Activated CD8-positive, alpha-beta T cell treated with anti-CD3 and anti-CD28 coated beads for 36 hours (primary cell): Measurements from ENCODE around the gene CPSF3. TPM values are rescaled to one million over a fixed set of nuclear protein-coding genes. Genes with fewer than 3 reads are reported as not detected.

Source experiments
- ATAC-seq: fragments of 200-7000 bp; cut with Tn5 transposase; one replicate; pipeline ENCODE4 v1.10.0; 2021; ENCODE audit warnings: mild to moderate bottlenecking, moderate library complexity
- CTCF ChIA-PET: fragments of 350-600 bp; sonication (Branson Sonifier 250); formaldehyde crosslinking; loops from one replicate; lab custom pipeline; 2021; ENCODE audit warnings: antibody characterized with exemption; lab: Charles Lee
- POLR2A ChIA-PET: fragments of 350-600 bp; sonication (Branson Sonifier 250); formaldehyde crosslinking; loops from one replicate; lab custom pipeline; 2021; ENCODE audit warnings: antibody characterized with exemption; lab: Charles Lee
- DNase-seq: peaks from one replicate; pipeline ENCODE4 v3.0.0-alpha.2; 2020
- H3K27ac Mint-ChIP-seq: one replicate; pipeline ENCODE4 v1.8.0; 2021; ENCODE audit warnings: mild to moderate bottlenecking, mixed read lengths
- H3K27me3 Mint-ChIP-seq: one replicate; pipeline ENCODE4 v1.8.0; 2021; ENCODE audit warnings: mixed read lengths
- H3K36me3 Mint-ChIP-seq: one replicate; pipeline ENCODE4 v1.8.0; 2021; ENCODE audit warnings: low read depth, mixed read lengths
- H3K4me1 Mint-ChIP-seq: one replicate; pipeline ENCODE4 v1.8.0; 2021; ENCODE audit warnings: low read depth, mixed read lengths
- H3K4me3 Mint-ChIP-seq: one replicate; pipeline ENCODE4 v1.8.0; 2021; ENCODE audit warnings: mild to moderate bottlenecking, moderate library complexity, mixed read lengths
- H3K9me3 Mint-ChIP-seq: one replicate; pipeline ENCODE4 v1.8.0; 2021; ENCODE audit warnings: mixed read lengths
- intact Hi-C: fragments of 100-400 bp; cut with micrococcal nuclease; formaldehyde crosslinking; loops from one replicate; pipeline ENCODE4 v1.10.0; 2022
- total RNA-seq, 2 experiments: library from RNA; stranded (reverse); gene quantifications; one replicate each; pipeline ENCODE4 v1.2.3, GENCODE V29; 2021
- TF ChIP-seq, protein P1 (sequence below): fragments of 200-600 bp; IDR thresholded peaks from one replicate; pipeline ENCODE4 v1.8.0; 2022; ENCODE audit warnings: antibody characterized with exemption, mild to moderate bottlenecking

Gene CPSF3
- total RNA-seq, 2 experiments from 2014 or later, result 72.2 to 73.0 TPM

DNA sequence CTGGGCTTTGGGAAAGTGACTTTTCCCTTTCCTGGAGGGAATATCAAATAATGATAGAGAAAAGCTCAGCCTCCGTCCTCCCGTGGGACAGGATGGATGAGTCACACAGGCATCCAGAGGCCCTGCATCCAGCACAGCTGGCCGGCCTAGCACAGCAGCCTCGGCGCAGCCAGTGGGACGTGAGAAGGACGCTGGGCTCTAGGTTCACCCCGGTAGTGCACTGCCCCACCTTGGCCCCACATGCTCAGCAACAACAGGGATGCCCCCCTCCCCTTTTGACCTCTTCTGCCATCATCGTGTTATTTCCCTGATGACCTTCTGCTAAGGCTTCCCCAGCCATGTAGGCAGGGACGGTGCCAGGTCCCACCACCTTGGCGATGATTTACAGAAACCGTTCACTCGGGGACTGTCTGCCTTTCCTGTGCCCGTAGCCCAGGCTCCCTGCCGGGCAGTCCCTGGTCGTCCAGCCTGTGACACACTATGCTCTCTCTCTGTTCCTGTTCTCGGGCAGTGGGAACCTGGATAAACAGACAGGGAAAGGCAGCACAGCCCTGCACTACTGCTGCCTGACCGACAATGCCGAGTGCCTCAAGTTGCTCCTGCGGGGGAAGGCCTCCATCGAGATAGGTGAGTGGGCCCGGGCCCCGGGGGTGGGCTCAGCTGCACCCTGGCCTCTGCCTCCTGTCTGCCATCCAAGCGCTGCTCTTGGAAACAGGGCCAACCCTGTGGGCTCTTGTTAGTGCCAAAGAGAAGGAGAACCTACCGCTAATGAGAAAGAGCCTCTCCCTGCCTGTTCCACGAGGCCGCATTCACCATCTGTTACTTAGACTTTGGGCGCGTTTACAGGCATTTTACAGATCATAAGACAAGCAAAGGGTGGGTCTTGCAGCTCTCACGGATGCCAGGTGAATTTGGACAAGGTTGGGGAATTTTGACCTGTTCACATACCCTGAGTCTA is 44.7 kb upstream of the CPSF3 start:
- H3K4me3 Mint-ChIP-seq, result no peak overlapping the region
- H3K4me1 Mint-ChIP-seq, result no peaks in the 10 kb centered on the region
- CTCF ChIA-PET, result no interaction called here
- DNase-seq (no peak), ATAC-seq (no peak)
- POLR2A ChIA-PET, result no interaction called here
- intact Hi-C loops, result no loop called here
- H3K27ac Mint-ChIP-seq, result no peak overlapping the region
- H3K36me3 Mint-ChIP-seq, result no peaks in the 10 kb centered on the region
- H3K27me3 Mint-ChIP-seq, result no peaks in the 10 kb centered on the region
- no peaks in the 10 kb centered on the region for H3K9me3 Mint-ChIP-seq
- TF ChIP-seq, protein P1, sequence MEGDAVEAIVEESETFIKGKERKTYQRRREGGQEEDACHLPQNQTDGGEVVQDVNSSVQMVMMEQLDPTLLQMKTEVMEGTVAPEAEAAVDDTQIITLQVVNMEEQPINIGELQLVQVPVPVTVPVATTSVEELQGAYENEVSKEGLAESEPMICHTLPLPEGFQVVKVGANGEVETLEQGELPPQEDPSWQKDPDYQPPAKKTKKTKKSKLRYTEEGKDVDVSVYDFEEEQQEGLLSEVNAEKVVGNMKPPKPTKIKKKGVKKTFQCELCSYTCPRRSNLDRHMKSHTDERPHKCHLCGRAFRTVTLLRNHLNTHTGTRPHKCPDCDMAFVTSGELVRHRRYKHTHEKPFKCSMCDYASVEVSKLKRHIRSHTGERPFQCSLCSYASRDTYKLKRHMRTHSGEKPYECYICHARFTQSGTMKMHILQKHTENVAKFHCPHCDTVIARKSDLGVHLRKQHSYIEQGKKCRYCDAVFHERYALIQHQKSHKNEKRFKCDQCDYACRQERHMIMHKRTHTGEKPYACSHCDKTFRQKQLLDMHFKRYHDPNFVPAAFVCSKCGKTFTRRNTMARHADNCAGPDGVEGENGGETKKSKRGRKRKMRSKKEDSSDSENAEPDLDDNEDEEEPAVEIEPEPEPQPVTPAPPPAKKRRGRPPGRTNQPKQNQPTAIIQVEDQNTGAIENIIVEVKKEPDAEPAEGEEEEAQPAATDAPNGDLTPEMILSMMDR, result no peak

- Mint-ChIP-seq H3K4me1 (no peaks in the 10 kb centered on the region), H3K27me3 (no peaks in the 10 kb centered on the region), H3K36me3 (no peaks in the 10 kb centered on the region), H3K27ac (no peak overlapping the region), H3K9me3 (no peaks in the 10 kb centered on the region), H3K4me3 (no peak overlapping the region)
- POLR2A ChIA-PET, result no interaction called here
- CTCF ChIA-PET, result no interaction called here
- TF ChIP-seq, protein P1, result no peak
- DNase-seq (no peak), ATAC-seq (no peak)
- intact Hi-C loops, result no loop called here
Observed at GRCh38 chr2:9379391-9379755, 44.1 kb upstream of the CPSF3 start.

- Mint-ChIP-seq H3K4me1 (no peaks in the 10 kb centered on the region), H3K27ac (no peak overlapping the region), H3K9me3 (no peaks in the 10 kb centered on the region), H3K4me3 (no peak overlapping the region), H3K27me3 (no peaks in the 10 kb centered on the region), H3K36me3 (no peaks in the 10 kb centered on the region)
- TF ChIP-seq, protein P1, result no peak
- POLR2A ChIA-PET, result no interaction called here
- CTCF ChIA-PET, result interaction anchor here (1.4 kb wide), 1 partner anchor 10 kb away, joined by 6 read pairs; no protein-coding TSS in a partner anchor
- intact Hi-C loops, result no loop called here
- no peak for DNase-seq
- ATAC-seq, result no peak
Observed at GRCh38 chr2:9380702-9381628, 42.5 kb upstream of the CPSF3 start.

DNA sequence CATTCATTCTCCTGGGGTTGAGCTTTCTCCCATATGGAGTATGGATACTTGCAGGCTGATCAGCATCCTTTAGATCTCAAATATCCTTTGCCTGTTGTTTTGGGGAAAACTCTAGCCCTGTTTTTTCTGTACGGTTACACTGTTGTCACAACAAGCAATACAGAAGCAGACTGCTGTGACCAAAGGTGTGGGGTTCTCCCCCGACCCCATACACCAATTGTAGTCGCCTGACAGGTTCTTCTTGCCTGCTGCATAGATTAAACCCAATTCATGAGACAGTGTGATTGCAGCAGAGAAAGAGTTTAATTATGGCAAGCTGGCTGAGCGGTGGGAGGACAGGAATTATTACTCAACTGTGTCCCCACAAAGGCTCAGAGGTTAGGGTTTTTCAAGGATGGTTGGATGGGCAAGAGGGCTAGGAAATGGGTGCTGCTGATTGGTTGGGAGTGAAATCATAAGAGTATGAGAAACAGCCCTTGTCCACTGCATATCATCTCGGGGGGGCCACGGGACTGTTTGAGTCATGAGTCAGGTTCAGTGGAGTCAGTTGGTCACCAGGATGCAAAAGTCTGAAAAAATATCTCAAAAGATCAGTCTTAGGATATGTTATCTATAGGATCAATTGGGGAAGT is 40.7 kb upstream of the CPSF3 start:
- Mint-ChIP-seq H3K27ac (no peak overlapping the region), H3K4me1 (no peaks in the 10 kb centered on the region), H3K27me3 (no peaks in the 10 kb centered on the region), H3K4me3 (no peak overlapping the region), H3K36me3 (no peaks in the 10 kb centered on the region), H3K9me3 (no peaks in the 10 kb centered on the region)
- intact Hi-C loops, result no loop called here
- TF ChIP-seq, protein P1, result no peak
- ATAC-seq (no peak), DNase-seq (no peak)
- ChIA-PET CTCF (interaction anchor here (1.4 kb wide), 1 partner anchor 11 kb away, joined by 6 read pairs; no protein-coding TSS in a partner anchor), POLR2A (interaction anchor here (0.6 to 0.7 kb wide), 2 partner anchors 41 to 539 kb away, joined by 3 read pairs; no protein-coding TSS in a partner anchor)
